ENCODE results near the gene SLC29A3. TPM values are rescaled to one million over a fixed set of nuclear protein-coding genes. Genes with fewer than 3 reads are reported as not detected.

Gene SLC29A3
- polyA plus RNA-seq, 1 of the 3 experiments (the other 2 are of a cell fraction): 3.8 TPM

- Histone ChIP-seq H3K27me3 (ENCODE audit: insufficient read depth) (no peaks in the 10 kb centered on the region), H4K20me1 (ENCODE audit: insufficient read depth) (no peaks in the 10 kb centered on the region), H3K36me3 (replicated peaks in 1 of 2; ENCODE audit: control insufficient read depth in 1 of 2, insufficient read depth in 2 of 2, low read length in 1 of 2) (no peaks in the 10 kb centered on the region), H3K4me2 (no peak overlapping the region), H3K27ac (ENCODE audit: low read depth in 2 of 2, low read length in 1 of 2) (no peak overlapping the region), H3K9me3 (no peaks in the 10 kb centered on the region), H3F3A (replicated peaks; ENCODE audit: insufficient read depth) (peaks cover 3% of the 10 kb centered on the region), H2AFZ (ENCODE audit: low read depth) (no peak overlapping the region), H3K4me1 (ENCODE audit: control insufficient read depth in 1 of 2, insufficient read depth in 2 of 2, low read depth in 1 of 2, low read length in 1 of 2) (peaks cover 0 to 3% of the 10 kb centered on the region in 2 experiments; a peak in 1 of 4 replicates), H3K9me2 (no peaks in the 10 kb centered on the region), H3K79me2 (ENCODE audit: insufficient read depth) (no peaks in the 10 kb centered on the region), H3K9ac (no peak overlapping the region), H3K4me3 (ENCODE audit: low read depth in 2 of 2, low read length in 1 of 2) (no peak overlapping the region)
- ChIA-PET CTCF (interaction anchor here (1.0 to 12.3 kb wide), 9 partner anchors 10 to 329 kb away, joined by 3 to 110 read pairs (median 11); partner anchors contain the start of genes CDH23 and SLC29A3), POLR2A (interaction anchor here (1.8 kb wide), 1 partner anchor 61 kb away, joined by 6 read pairs; no protein-coding TSS in a partner anchor)
- DNase-seq: no peak
- WGBS (ENCODE audit: low lambda C conversion rate): 71% methylated on average over 3 of the region's 3 CpGs
- TF ChIP-seq, protein P1, sequence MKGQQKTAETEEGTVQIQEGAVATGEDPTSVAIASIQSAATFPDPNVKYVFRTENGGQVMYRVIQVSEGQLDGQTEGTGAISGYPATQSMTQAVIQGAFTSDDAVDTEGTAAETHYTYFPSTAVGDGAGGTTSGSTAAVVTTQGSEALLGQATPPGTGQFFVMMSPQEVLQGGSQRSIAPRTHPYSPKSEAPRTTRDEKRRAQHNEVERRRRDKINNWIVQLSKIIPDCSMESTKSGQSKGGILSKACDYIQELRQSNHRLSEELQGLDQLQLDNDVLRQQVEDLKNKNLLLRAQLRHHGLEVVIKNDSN (IDR thresholded peaks at IDR 0.05; ENCODE audit: borderline replicate concordance, low read depth): no peak
- TF ChIP-seq FOSL2 (IDR thresholded peaks at IDR 0.05; ENCODE audit: borderline replicate concordance, low read depth) (no peak), SIN3A (IDR thresholded peaks at IDR 0.05; ENCODE audit: borderline replicate concordance, low read depth, low read length) (no peak), TAF1 (IDR thresholded peaks at IDR 0.05; ENCODE audit: borderline replicate concordance, low read depth, low read length) (no peak), EZH2phosphoT487 (IDR thresholded peaks at IDR 0.05; ENCODE audit: borderline replicate concordance, low read depth) (no peak), FOXJ3 (CRISPR knock-in tag; IDR thresholded peaks at IDR 0.05) (no peak), GABPA (IDR thresholded peaks at IDR 0.05; ENCODE audit: low read depth) (no peak), POLR2AphosphoS5 (IDR thresholded peaks at IDR 0.05; ENCODE audit: low read depth, low read length) (no peak), FOXM1 (IDR thresholded peaks at IDR 0.05; ENCODE audit: low read depth) (no peak), SMC3 (IDR thresholded peaks at IDR 0.05; ENCODE audit: low read depth, low read length) (no peak), RXRA (IDR thresholded peaks at IDR 0.05; ENCODE audit: borderline replicate concordance, low read depth) (no peak), RAD21 (IDR thresholded peaks at IDR 0.05; ENCODE audit: low read length) (no peak), GATA2 (CRISPR knock-in tag; IDR thresholded peaks at IDR 0.05) (no peak), MEF2A (IDR thresholded peaks at IDR 0.05; ENCODE audit: borderline replicate concordance, low read depth) (no peak), MXI1 (IDR thresholded peaks at IDR 0.05; ENCODE audit: low read depth, low read length) (no peak), NRF1 (IDR thresholded peaks at IDR 0.05; ENCODE audit: low read depth, low read length) (no peak)
- TF ChIP-seq, protein P2, sequence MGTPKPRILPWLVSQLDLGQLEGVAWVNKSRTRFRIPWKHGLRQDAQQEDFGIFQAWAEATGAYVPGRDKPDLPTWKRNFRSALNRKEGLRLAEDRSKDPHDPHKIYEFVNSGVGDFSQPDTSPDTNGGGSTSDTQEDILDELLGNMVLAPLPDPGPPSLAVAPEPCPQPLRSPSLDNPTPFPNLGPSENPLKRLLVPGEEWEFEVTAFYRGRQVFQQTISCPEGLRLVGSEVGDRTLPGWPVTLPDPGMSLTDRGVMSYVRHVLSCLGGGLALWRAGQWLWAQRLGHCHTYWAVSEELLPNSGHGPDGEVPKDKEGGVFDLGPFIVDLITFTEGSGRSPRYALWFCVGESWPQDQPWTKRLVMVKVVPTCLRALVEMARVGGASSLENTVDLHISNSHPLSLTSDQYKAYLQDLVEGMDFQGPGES (IDR thresholded peaks at IDR 0.05; ENCODE audit: low read depth, low read length): no peak
These were observed 60.2 kb downstream of the SLC29A3 start for GRCh38 chr10:71379118-71379766.

All from SK-N-SH (cell line).